Gastrocnemius medialis (tissue), 4 donors: ENCODE results near the gene KLF16. TPM values are rescaled to one million over a fixed set of nuclear protein-coding genes. Genes with fewer than 3 reads are reported as not detected.
A peak's percentile ranks its signal among the peaks of the same experiment; 100 is the strongest.

Experiments
- ATAC-seq, 2 donors: fragments of 150-250 bp; one replicate each; pipeline ENCODE4 v1.9.1; 2016
- DNase-seq, 2 donors: peaks; one replicate each; pipeline ENCODE4 v3.0.0-alpha.2; 2019
- H3K27ac ChIP-seq, 4 donors: fragments of 200-600 bp; sonication (generic); 1 replicate in 1 of 4; 2 replicates in 3 of 4; pipeline ENCODE4 v1.5.1; 2016 to 2018; ENCODE audit warnings: mild to moderate bottlenecking in 2 of 4, moderate library complexity in 1 of 4
- H3K27me3 ChIP-seq, 3 donors: fragments of 200-600 bp; sonication (generic) in 2 of 3; 1 replicate in 1 of 3; 2 replicates in 2 of 3; pipeline versions ENCODE4 v1.5.1 to v1.6.0; 2016 to 2019; ENCODE audit warnings: mild to moderate bottlenecking in 1 of 3, moderate library complexity in 1 of 3
- H3K36me3 ChIP-seq, 2 donors: fragments of 200-600 bp; sonication (generic) in 1 of 2; one replicate each; pipeline ENCODE4 v1.5.1; 2017 to 2018
- H3K4me1 ChIP-seq, 2 donors: fragments of 200-600 bp; sonication (generic) in 1 of 2; one replicate each; pipeline ENCODE4 v1.5.1; 2016 to 2017; ENCODE audit warnings: mild to moderate bottlenecking in 2 of 2
- H3K4me3 ChIP-seq, 4 donors: fragments of 200-600 bp; sonication (generic) in 3 of 4; 1 replicate in 1 of 4; 2 replicates in 3 of 4; pipeline ENCODE4 v1.5.1; 2016 to 2019; ENCODE audit warnings: mild to moderate bottlenecking in 2 of 4
- H3K9me3 ChIP-seq, 3 donors: fragments of 200-600 bp; sonication (generic) in 2 of 3; 1 replicate in 1 of 3; 2 replicates in 2 of 3; pipeline ENCODE4 v1.5.1; 2016 to 2019
- POLR2A ChIP-seq, 2 donors: fragments of 450-650 bp; IDR thresholded peaks; one replicate each; pipeline ENCODE4 v1.6.1; 2017; ENCODE audit warnings: antibody characterized with exemption in 2 of 2, mild to moderate bottlenecking in 2 of 2, moderate library complexity in 2 of 2
- in situ Hi-C, 4 donors: fragments of 200-750 bp; cut with MboI; loops; one replicate each; pipeline versions ENCODE4 v1.15.0 to v1.8.0; 2017; ENCODE audit warnings: low sequenced_read_pairs in 4 of 4
- intact Hi-C: fragments of 100-400 bp; cut with DNase I; formaldehyde crosslinking; loops from one replicate; pipeline ENCODE4 v1.15.1; 2023; ENCODE audit warnings: low total_unique reads
- total RNA-seq, 4 donors: library from RNA; depleted of rRNA; stranded (reverse); fragments of >200 nt; gene quantifications; one replicate each; pipeline versions ENCODE4 v1.1.0 to v1.2.3, GENCODE V29; 2016
- TF ChIP-seq, protein P1 (sequence below), 5 experiments: fragments of 450-650 bp in 3 of 5; fragments of 200-600 bp in 2 of 5; sonication (generic) in 2 of 5; IDR thresholded peaks in 4 of 5; conservative IDR thresholded peaks in 1 of 5; 1 replicate in 4 of 5; 2 replicates in 1 of 5; pipeline ENCODE4 v1.5.1; 2016 to 2019; ENCODE audit warnings: antibody characterized with exemption in 5 of 5, mild to moderate bottlenecking in 3 of 5, moderate library complexity in 3 of 5

Gene KLF16
- total RNA-seq, 4 donors from 2014 or later: 0.58 to 4.0 (median 1.4) TPM

DNA sequence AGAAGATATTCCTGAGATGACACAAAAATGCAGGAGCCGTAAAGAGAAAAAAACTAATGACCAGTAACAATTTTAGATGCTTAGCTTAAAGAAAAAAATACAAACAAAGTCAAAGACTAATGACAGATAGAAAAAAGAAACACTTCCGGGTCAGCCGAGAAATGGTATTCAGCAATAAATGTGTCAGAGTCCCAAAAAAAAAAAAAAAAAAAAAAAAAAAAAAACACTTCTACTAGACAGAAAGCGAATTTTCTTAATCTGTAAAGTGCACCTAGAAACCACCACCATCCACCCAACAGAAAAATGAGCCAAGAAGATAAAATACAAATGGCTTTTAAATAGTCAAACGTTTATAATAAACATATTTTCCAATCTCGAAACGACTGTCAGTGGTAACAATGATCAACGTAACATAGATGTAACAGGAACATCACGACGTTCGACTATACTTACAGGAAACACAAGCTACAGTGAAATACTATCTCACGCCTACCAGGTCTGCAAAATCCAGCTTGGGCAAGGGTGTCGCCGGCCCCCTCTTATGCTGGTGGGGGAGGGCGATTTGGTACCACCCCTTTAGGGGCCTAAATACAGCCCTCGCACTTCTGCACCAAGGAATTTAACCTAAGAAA is 11.3 kb upstream of the KLF16 start:
- no peak for TF ChIP-seq POLR2A (IDR thresholded peaks at IDR 0.05)
- TF ChIP-seq, protein P1, sequence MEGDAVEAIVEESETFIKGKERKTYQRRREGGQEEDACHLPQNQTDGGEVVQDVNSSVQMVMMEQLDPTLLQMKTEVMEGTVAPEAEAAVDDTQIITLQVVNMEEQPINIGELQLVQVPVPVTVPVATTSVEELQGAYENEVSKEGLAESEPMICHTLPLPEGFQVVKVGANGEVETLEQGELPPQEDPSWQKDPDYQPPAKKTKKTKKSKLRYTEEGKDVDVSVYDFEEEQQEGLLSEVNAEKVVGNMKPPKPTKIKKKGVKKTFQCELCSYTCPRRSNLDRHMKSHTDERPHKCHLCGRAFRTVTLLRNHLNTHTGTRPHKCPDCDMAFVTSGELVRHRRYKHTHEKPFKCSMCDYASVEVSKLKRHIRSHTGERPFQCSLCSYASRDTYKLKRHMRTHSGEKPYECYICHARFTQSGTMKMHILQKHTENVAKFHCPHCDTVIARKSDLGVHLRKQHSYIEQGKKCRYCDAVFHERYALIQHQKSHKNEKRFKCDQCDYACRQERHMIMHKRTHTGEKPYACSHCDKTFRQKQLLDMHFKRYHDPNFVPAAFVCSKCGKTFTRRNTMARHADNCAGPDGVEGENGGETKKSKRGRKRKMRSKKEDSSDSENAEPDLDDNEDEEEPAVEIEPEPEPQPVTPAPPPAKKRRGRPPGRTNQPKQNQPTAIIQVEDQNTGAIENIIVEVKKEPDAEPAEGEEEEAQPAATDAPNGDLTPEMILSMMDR (IDR thresholded peaks at IDR 0.05 in 4 of 5, conservative IDR thresholded peaks at IDR 0.05 in 1 of 5): no peak
- ATAC-seq: no peak
- Histone ChIP-seq H3K27me3 (no peaks in the 10 kb centered on the region), H3K4me3 (peak overlapping the region; percentile 83 to 99 (median 92)), H3K36me3 (peaks cover 0 to 10% of the 10 kb centered on the region in 2 donors), H3K27ac (peak overlapping the region; percentile 88 to 99 (median 95)), H3K9me3 (no peaks in the 10 kb centered on the region), H3K4me1 (peaks cover 34 to 36% of the 10 kb centered on the region in 2 donors)
- in situ Hi-C loops (no loop called here), intact Hi-C loops (no loop called here)
- no peak for DNase-seq

DNA sequence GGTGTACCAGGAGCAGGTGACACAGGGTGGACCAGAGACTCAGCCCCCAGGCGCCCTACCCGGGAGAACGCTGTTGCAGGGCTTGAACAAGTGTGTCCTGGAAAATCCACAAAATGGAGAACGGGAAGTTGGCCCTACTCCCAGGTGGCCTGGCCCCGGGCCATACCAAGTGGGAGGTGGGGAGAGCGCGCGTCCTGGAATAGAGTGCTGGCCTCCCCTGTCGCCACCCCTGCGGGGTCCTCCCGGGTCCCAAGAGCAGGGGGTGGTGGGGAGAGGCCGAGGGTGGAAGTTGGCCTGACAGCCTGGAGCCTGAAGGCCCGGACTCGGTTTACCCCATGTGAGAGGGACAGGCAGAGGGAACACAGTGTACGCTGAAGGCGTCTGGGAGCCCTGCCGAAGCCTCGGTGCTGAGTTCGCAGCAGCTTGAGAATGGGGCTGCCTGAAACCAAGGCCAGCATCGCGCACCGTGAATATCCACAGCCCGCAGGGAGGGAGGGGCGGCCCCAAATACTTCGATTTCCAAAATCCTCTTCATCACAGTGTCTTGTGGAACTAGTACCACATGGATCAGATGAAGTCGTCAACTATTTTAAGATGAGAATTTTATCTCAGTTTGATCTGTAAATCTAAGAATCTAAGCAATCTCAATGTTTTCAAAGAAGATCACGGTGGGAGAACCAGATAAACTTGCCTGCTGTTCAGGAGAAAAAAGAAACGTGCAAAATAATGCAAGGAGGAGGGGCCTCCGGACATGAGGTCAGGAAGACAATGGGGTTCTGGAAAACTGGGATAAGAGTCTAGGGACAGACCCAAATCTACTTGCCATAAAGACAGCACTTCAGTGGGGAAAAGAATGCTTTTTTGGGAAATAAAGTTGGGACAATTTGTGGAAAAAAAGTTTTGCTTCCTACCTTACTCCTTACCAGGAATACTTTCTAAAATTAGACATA is 10.4 kb upstream of the KLF16 start:
- Histone ChIP-seq H3K27ac (peak overlapping the region; percentile 88 to 99 (median 95)), H3K36me3 (peaks cover 0 to 10% of the 10 kb centered on the region in 2 donors), H3K4me3 (peak overlapping the region; percentile 21 to 96 (median 65)), H3K27me3 (no peaks in the 10 kb centered on the region), H3K9me3 (no peaks in the 10 kb centered on the region), H3K4me1 (peaks cover 36 to 39% of the 10 kb centered on the region in 2 donors)
- TF ChIP-seq POLR2A (IDR thresholded peaks at IDR 0.05): no peak
- TF ChIP-seq, protein P1 (IDR thresholded peaks at IDR 0.05 in 4 of 5, conservative IDR thresholded peaks at IDR 0.05 in 1 of 5): no peak
- in situ Hi-C loops: no loop called here
- ATAC-seq (peak in 1 of 2 donors; percentile 26), DNase-seq (no peak)
- intact Hi-C loops: no loop called here

DNA sequence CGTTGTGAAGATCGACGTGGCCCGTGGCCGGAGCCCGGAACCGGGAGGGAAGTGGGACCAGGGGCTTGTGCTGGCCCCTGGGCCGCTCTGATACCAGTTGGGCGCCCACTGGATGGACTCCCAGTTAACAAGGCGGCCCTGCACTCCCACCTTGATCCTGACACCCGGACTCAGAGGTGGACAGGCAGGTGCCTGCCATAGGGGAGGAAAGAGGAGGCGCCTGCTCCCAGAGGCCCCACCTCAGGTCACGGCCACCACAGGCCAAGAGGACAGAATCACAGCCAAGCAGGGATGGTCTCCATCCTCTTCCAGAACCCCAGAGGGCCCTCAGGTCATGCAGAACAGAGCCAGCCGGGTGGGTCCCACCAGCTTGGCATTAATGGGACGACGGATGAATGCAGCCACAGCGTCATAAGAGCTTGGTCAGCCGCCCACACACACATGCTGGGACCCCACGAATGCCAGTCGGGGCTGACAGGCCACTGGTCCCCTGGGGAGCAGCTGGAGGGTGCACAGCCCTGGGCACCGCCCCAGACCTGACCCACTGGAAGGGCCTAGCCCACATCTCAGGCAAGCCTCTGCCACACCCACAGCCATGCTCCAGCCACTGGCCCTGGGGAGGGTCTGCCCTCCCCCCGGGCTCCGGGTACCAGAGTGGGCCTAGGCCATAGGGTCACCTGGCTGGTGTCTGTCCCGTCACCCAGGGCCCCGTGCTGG is 9.6 kb upstream of the KLF16 start:
- DNase-seq (no peak), ATAC-seq (no peak)
- Histone ChIP-seq H3K27ac (peak overlapping the region; percentile 88 to 99 (median 95)), H3K36me3 (peaks cover 0 to 10% of the 10 kb centered on the region in 2 donors), H3K9me3 (no peaks in the 10 kb centered on the region), H3K27me3 (no peaks in the 10 kb centered on the region), H3K4me1 (peaks cover 36 to 39% of the 10 kb centered on the region in 2 donors), H3K4me3 (peak overlapping the region; percentile 21 to 96 (median 65))
- intact Hi-C loops (no loop called here), in situ Hi-C loops (no loop called here)
- TF ChIP-seq POLR2A (IDR thresholded peaks at IDR 0.05): no peak
- TF ChIP-seq, protein P1 (IDR thresholded peaks at IDR 0.05 in 4 of 5, conservative IDR thresholded peaks at IDR 0.05 in 1 of 5): no peak

DNA sequence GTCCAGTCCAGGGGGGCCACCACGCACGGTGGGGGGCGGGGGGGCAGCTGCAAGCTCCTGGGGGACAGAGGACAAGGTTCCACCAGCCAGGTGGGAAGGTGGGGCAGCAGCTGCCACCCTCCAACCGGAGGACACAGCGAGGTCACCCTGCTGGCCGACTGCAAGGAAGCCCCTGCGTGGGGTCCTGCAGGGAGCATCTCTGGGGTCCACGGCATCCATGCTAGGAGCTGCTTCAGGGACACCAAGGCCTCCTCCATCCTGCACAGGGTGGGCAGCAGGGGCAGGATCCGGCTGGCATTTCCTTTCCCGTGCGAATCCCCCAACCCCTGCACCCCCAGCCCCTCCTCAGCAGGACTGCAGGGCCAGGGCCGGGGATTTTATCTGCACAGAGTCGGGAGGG is 8.3 kb upstream of the KLF16 start:
- in situ Hi-C loops: no loop called here
- ATAC-seq: no peak
- Histone ChIP-seq H3K27me3 (no peaks in the 10 kb centered on the region), H3K36me3 (peaks cover 0 to 10% of the 10 kb centered on the region in 2 donors), H3K4me3 (no peak overlapping the region), H3K4me1 (peaks cover 34 to 38% of the 10 kb centered on the region in 2 donors), H3K27ac (no peak overlapping the region), H3K9me3 (no peaks in the 10 kb centered on the region)
- TF ChIP-seq, protein P1 (IDR thresholded peaks at IDR 0.05 in 4 of 5, conservative IDR thresholded peaks at IDR 0.05 in 1 of 5): no peak
- TF ChIP-seq POLR2A (IDR thresholded peaks at IDR 0.05): no peak
- no peak for DNase-seq
- intact Hi-C loops: no loop called here
